H1 (cell line): ENCODE results near the gene CALR. TPM values are rescaled to one million over a fixed set of nuclear protein-coding genes. Genes with fewer than 3 reads are reported as not detected.

ENCODE experiments used
- BRCA1 ChIP-seq: IDR thresholded peaks from 2 replicates; pipeline ENCODE4 v1.6.1; 2012; ENCODE audit warnings: low read depth, low read length, improper control_type of control experiment
- CTBP2 ChIP-seq: IDR thresholded peaks from 2 replicates; pipeline ENCODE4 v1.7.0; 2011; ENCODE audit warnings: borderline replicate concordance, mild to moderate bottlenecking, moderate library complexity, mixed read lengths, low read length; ENCODE audit not compliant: insufficient read depth, insufficient read length
- CTCF ChIP-seq, 3 experiments: IDR thresholded peaks; 1 replicate in 2 of 3; 2 replicates in 1 of 3; pipeline versions ENCODE4 v1.5.1 to v1.6.1; 2011; ENCODE audit warnings: low read length in 3 of 3, mild to moderate bottlenecking in 3 of 3, inconsistent platforms in 2 of 3, low read depth in 1 of 3, moderate library complexity in 1 of 3; ENCODE audit not compliant: insufficient read depth in 1 of 3; ENCODE audit errors: control extremely low read depth in 1 of 3
- HDAC2 ChIP-seq, 2 experiments: fragments of 300-600 bp in 1 of 2; sonication (generic) in 1 of 2; IDR thresholded peaks; 2 replicates each; pipeline ENCODE4 v1.6.1; 2011 to 2012; ENCODE audit warnings: low read depth in 2 of 2, low read length in 2 of 2, mild to moderate bottlenecking in 2 of 2, moderate library complexity in 2 of 2, borderline replicate concordance in 1 of 2, inconsistent platforms in 1 of 2
- NANOG ChIP-seq: IDR thresholded peaks from 2 replicates; pipeline ENCODE4 v1.6.1; 2011; ENCODE audit warnings: low read length, low read depth, mild to moderate bottlenecking, inconsistent platforms; ENCODE audit not compliant: insufficient read depth, poor library complexity, severe bottlenecking
- PHF8 ChIP-seq: fragments of 200-600 bp; sonication (generic); conservative IDR thresholded peaks from 2 replicates; pipeline ENCODE4 v1.7.1; 2012; ENCODE audit warnings: low read depth, mild to moderate bottlenecking, inconsistent platforms, low read length, moderate library complexity
- POLR2AphosphoS5 ChIP-seq: IDR thresholded peaks from 2 replicates; pipeline ENCODE4 v1.6.1; 2011; ENCODE audit warnings: low read depth, low read length
- POU5F1 ChIP-seq: IDR thresholded peaks from 2 replicates; pipeline ENCODE4 v1.6.1; 2011; ENCODE audit warnings: low read depth, mild to moderate bottlenecking, low read length, moderate library complexity
- RBBP5 ChIP-seq: IDR thresholded peaks from 2 replicates; pipeline ENCODE4 v1.7.1; 2012; ENCODE audit warnings: low read depth, mild to moderate bottlenecking, inconsistent platforms, low read length, moderate library complexity, borderline replicate concordance
- RXRA ChIP-seq: IDR thresholded peaks from 2 replicates; pipeline ENCODE4 v1.6.1; 2011; ENCODE audit warnings: low read depth, mild to moderate bottlenecking, low read length, moderate library complexity; ENCODE audit not compliant: insufficient read depth
- SAP30 ChIP-seq: fragments of 300-600 bp; sonication (generic); IDR thresholded peaks from 2 replicates; pipeline ENCODE4 v1.7.1; 2012; ENCODE audit warnings: low read length, moderate library complexity, mild to moderate bottlenecking, inconsistent platforms; ENCODE audit not compliant: insufficient read depth, insufficient replicate concordance
- SP1 ChIP-seq: IDR thresholded peaks from 2 replicates; pipeline ENCODE4 v1.6.1; 2011; ENCODE audit warnings: low read depth, low read length
- SRF ChIP-seq: IDR thresholded peaks from 2 replicates; pipeline ENCODE4 v1.6.1; 2011; ENCODE audit warnings: mild to moderate bottlenecking, low read depth, low read length, moderate library complexity
- TAF7 ChIP-seq: optimal IDR thresholded peaks from 2 replicates; pipeline ENCODE3; 2011; ENCODE audit warnings: low read depth, mild to moderate bottlenecking, inconsistent platforms, low read length, moderate library complexity, borderline replicate concordance
- USF2 ChIP-seq: IDR thresholded peaks from 2 replicates; pipeline ENCODE4 v1.6.1; 2011; ENCODE audit warnings: low read length, improper control_type of control experiment
- polyA plus RNA-seq, 7 experiments: library from polyadenylated mRNA; depleted of rRNA in 3 of 7; stranded (reverse) in 5 of 7; unstranded in 2 of 7; fragments of >200 nt in 5 of 7; fragments of 200-250 nt in 2 of 7; gene quantifications; 1 replicate in 5 of 7; 2 replicates in 1 of 7; 4 replicates in 1 of 7; pipeline versions ENCODE4 v1.2.1 to v1.2.3, GENCODE V29; 2011 to 2013; ENCODE audit warnings: missing spikeins in 2 of 7, mixed read lengths in 2 of 7
- total RNA-seq: library from RNA; stranded (reverse); fragmentation: NEBNext Ultra II Directional; extraction: Animal tissue kit (Norgen Biotek cat#: 25700); gene quantifications from 2 replicates; pipeline ENCODE4 v1.2.1, GENCODE V29; 2021
- TF ChIP-seq, protein P1 (sequence below): IDR thresholded peaks from 2 replicates; pipeline ENCODE4 v1.6.1; 2012; ENCODE audit warnings: inconsistent platforms
- TF ChIP-seq, protein P2 (sequence below): IDR thresholded peaks from 2 replicates; pipeline ENCODE4 v1.6.1; 2011; ENCODE audit warnings: low read depth, mild to moderate bottlenecking, low read length; ENCODE audit not compliant: insufficient read depth

The CALR gene
- total and polyA plus RNA-seq, 2 of the 8 experiments (the other 6 are each of a cell fraction or from before 2014, with no cell fraction given) = 591 to 1,155 TPM

DNA sequence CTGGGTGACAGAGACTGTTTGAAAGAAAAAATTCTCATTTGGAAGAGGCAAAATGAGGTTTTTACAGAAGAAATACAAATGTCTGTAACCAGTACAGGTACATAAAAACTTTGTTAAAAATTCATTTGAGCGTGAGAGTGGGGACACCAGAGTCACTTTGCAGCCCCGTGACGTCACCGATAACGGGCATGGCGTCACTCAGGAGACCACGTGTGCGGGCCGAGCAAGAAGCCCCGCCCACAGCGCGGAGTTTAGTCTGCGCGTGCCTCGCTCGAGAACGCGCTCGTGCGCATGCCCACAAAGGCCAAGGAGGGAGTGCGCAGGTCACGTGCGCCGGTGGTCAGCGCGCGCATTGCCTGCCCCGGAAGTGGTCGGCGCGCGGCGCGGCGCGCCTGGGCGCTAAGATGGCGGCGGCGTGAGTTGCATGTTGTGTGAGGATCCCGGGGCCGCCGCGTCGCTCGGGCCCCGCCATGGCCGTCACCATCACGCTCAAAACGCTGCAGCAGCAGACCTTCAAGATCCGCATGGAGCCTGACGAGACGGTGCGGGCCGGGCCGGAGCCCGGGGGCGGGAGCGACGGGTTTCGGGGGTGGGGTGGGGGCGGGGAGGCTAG lies 7.2 kb downstream of the CALR start, which contains the start of gene RAD23A (continued):
- TF ChIP-seq, protein P1, sequence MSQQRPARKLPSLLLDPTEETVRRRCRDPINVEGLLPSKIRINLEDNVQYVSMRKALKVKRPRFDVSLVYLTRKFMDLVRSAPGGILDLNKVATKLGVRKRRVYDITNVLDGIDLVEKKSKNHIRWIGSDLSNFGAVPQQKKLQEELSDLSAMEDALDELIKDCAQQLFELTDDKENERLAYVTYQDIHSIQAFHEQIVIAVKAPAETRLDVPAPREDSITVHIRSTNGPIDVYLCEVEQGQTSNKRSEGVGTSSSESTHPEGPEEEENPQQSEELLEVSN = peak; percentile 84
- TF ChIP-seq NANOG (no peak), CTCF (IDR thresholded peaks at IDR 0.05; ENCODE audit: control extremely low read depth in 1 of 3, insufficient read depth in 1 of 3, low read depth in 1 of 3, low read length in 3 of 3) (peak in 1 of 3 experiments; percentile 2; a peak in 1 of 4 replicates), SRF (0 out of 2 replicates have a peak, but pooled peaks have one; percentile 7), RBBP5 (peak; percentile 64; the same call in 1 of the 2 replicates), POLR2AphosphoS5 (peak; percentile 99), TAF7 (peak; percentile 97), BRCA1 (peak; percentile 44; the same call in 1 of the 2 replicates), RXRA (no peak), CTBP2 (no peak), SAP30 (no peak), HDAC2 (IDR thresholded peaks at IDR 0.05; ENCODE audit: borderline replicate concordance in 1 of 2, low read depth in 2 of 2, low read length in 2 of 2) (no peak), SP1 (peak; percentile 63; the same call in 1 of the 2 replicates), PHF8 (peak; percentile 96), POU5F1 (no peak), USF2 (peak; percentile 98)
- TF ChIP-seq, protein P2, sequence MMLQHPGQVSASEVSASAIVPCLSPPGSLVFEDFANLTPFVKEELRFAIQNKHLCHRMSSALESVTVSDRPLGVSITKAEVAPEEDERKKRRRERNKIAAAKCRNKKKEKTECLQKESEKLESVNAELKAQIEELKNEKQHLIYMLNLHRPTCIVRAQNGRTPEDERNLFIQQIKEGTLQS = peak; percentile 94
